Measurements from ENCODE around the gene ZNF683. TPM values are rescaled to one million over a fixed set of nuclear protein-coding genes. Genes with fewer than 3 reads are reported as not detected.
A peak's percentile ranks its signal among the peaks of the same experiment; 100 is the strongest.

Gene ZNF683
- total RNA-seq, 6 donors from 2014 or later = 0.30 to 1.3 (median 0.72) TPM; not detected in 1

GRCh38 chr1:26408604-26409003 is 36.1 kb upstream of the ZNF683 start:
- Histone ChIP-seq H3K27ac (no peak overlapping the region), H3K9me3 (no peaks in the 10 kb centered on the region), H3K4me1 (peaks cover 0 to 7% (median 2%) of the 10 kb centered on the region in 4 donors), H3K36me3 (no peaks in the 10 kb centered on the region), H3K27me3 (peaks cover 2 to 37% (median 18%) of the 10 kb centered on the region in 4 donors), H3K4me3 (no peak overlapping the region)
- 2 to 3% methylated on average over 11 to 12 of the region's 12 CpGs for WGBS, 2 donors
- DNase-seq = peak; percentile 32 to 57
- peak; percentile 80 to 89 for ATAC-seq (ENCODE audit: low FRiP score in 2 of 2)
- TF ChIP-seq POLR2A (IDR thresholded peaks at IDR 0.05) = no peak
- TF ChIP-seq EP300 (IDR thresholded peaks at IDR 0.05) = no peak

GRCh38 chr1:26405281-26405915 is 32.8 kb upstream of the ZNF683 start:
- ATAC-seq (ENCODE audit: low FRiP score in 2 of 2) (no peak), DNase-seq (no peak)
- no peak overlapping the region for H3K27ac ChIP-seq
- WGBS, 2 donors = 74 to 78% methylated on average over 7 of the region's 7 CpGs
- H3K4me1 ChIP-seq = peaks cover 0 to 7% (median 2%) of the 10 kb centered on the region in 4 donors
- no peak for TF ChIP-seq CTCF (IDR thresholded peaks at IDR 0.05)
- H3K27me3 ChIP-seq = peaks cover 0 to 9% (median 4%) of the 10 kb centered on the region in 4 donors
- H3K9me3 ChIP-seq = no peaks in the 10 kb centered on the region
- H3K36me3 ChIP-seq = no peaks in the 10 kb centered on the region
- no peak overlapping the region for H3K4me3 ChIP-seq

GRCh38 chr1:26404641-26405040 is 32.1 kb upstream of the ZNF683 start:
- no peak for TF ChIP-seq CTCF (IDR thresholded peaks at IDR 0.05)
- TF ChIP-seq EP300 (IDR thresholded peaks at IDR 0.05) = no peak
- TF ChIP-seq POLR2AphosphoS5 (IDR thresholded peaks at IDR 0.05) = no peak
- no peak for TF ChIP-seq POLR2A (IDR thresholded peaks at IDR 0.05)
- DNase-seq = no peak
- Histone ChIP-seq H3K36me3 (no peaks in the 10 kb centered on the region), H3K9me3 (no peaks in the 10 kb centered on the region), H3K4me3 (no peak overlapping the region), H3K4me1 (peaks cover 0 to 7% (median 2%) of the 10 kb centered on the region in 4 donors), H3K27me3 (peaks cover 0 to 2% (median 0%) of the 10 kb centered on the region in 4 donors), H3K27ac (no peak overlapping the region)
- WGBS, 2 donors = 82 to 87% methylated on average over 2 of the region's 2 CpGs
- no peak for ATAC-seq (ENCODE audit: low FRiP score in 2 of 2)

- Histone ChIP-seq H3K27ac (no peak overlapping the region), H3K36me3 (no peaks in the 10 kb centered on the region), H3K4me1 (no peaks in the 10 kb centered on the region), H3K27me3 (no peaks in the 10 kb centered on the region), H3K4me3 (no peak overlapping the region), H3K9me3 (no peaks in the 10 kb centered on the region)
- TF ChIP-seq POLR2A (IDR thresholded peaks at IDR 0.05) (no peak), CTCF (IDR thresholded peaks at IDR 0.05) (no peak), POLR2AphosphoS5 (IDR thresholded peaks at IDR 0.05) (no peak), EP300 (IDR thresholded peaks at IDR 0.05) (no peak)
- ATAC-seq (ENCODE audit: low FRiP score in 2 of 2) (no peak), DNase-seq (no peak)
- WGBS, 2 donors = 18 to 30% methylated on average over 4 of the region's 4 CpGs
Measured at GRCh38 chr1:26403656-26404055, 31.1 kb upstream of the ZNF683 start.

GRCh38 chr1:26401891-26402290 is 29.3 kb upstream of the ZNF683 start:
- ATAC-seq (ENCODE audit: low FRiP score in 2 of 2) (no peak), DNase-seq (no peak)
- no peaks in the 10 kb centered on the region for H3K9me3 ChIP-seq
- H3K4me3 ChIP-seq = no peak overlapping the region
- H3K36me3 ChIP-seq = no peaks in the 10 kb centered on the region
- H3K27me3 ChIP-seq = no peaks in the 10 kb centered on the region
- no peaks in the 10 kb centered on the region for H3K4me1 ChIP-seq
- 63 to 74% methylated on average over 3 of the region's 3 CpGs for WGBS, 2 donors
- H3K27ac ChIP-seq = no peak overlapping the region
- TF ChIP-seq EP300 (IDR thresholded peaks at IDR 0.05) (no peak), POLR2A (IDR thresholded peaks at IDR 0.05) (no peak), CTCF (IDR thresholded peaks at IDR 0.05) (no peak), POLR2AphosphoS5 (IDR thresholded peaks at IDR 0.05) (no peak)

All from upper lobe of left lung (tissue), 6 donors.